ENCODE results near the gene ZNF653. TPM values are rescaled to one million over a fixed set of nuclear protein-coding genes. Genes with fewer than 3 reads are reported as not detected.

The ZNF653 gene, protein sequence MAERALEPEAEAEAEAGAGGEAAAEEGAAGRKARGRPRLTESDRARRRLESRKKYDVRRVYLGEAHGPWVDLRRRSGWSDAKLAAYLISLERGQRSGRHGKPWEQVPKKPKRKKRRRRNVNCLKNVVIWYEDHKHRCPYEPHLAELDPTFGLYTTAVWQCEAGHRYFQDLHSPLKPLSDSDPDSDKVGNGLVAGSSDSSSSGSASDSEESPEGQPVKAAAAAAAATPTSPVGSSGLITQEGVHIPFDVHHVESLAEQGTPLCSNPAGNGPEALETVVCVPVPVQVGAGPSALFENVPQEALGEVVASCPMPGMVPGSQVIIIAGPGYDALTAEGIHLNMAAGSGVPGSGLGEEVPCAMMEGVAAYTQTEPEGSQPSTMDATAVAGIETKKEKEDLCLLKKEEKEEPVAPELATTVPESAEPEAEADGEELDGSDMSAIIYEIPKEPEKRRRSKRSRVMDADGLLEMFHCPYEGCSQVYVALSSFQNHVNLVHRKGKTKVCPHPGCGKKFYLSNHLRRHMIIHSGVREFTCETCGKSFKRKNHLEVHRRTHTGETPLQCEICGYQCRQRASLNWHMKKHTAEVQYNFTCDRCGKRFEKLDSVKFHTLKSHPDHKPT
- total RNA-seq (ENCODE audit: low replicate concordance) = 11.5 and 13.4 TPM in 2 replicates
- long read RNA-seq = 0 reads

- TF ChIP-seq CTCF (conservative IDR thresholded peaks at IDR 0.05) = no peak
- H3K27me3 Mint-ChIP-seq = no peaks in the 10 kb centered on the region
- peak within 1 kb of the TSS; percentile 92 for H3K4me3 Mint-ChIP-seq
- no peaks in the 10 kb centered on the region for H3K9me3 Mint-ChIP-seq
- peaks cover 8% of the 10 kb centered on the region for H3K4me1 Mint-ChIP-seq (ENCODE audit: unreplicated experiment)
- H3K36me3 Mint-ChIP-seq = no peaks in the 10 kb centered on the region
- H3K27ac Mint-ChIP-seq = peak within 1 kb of the TSS; percentile 94
- peak; percentile 98 for DNase-seq (ENCODE audit: extremely low spot score, unreplicated experiment)
Observed at GRCh38 chr19:11505504-11506100, at the start of gene ZNF653. Gene ZNF653, minus strand, starts transcription at chr19:11505839. Its CDS starts 53 bp downstream, at chr19:11505786.

DNA sequence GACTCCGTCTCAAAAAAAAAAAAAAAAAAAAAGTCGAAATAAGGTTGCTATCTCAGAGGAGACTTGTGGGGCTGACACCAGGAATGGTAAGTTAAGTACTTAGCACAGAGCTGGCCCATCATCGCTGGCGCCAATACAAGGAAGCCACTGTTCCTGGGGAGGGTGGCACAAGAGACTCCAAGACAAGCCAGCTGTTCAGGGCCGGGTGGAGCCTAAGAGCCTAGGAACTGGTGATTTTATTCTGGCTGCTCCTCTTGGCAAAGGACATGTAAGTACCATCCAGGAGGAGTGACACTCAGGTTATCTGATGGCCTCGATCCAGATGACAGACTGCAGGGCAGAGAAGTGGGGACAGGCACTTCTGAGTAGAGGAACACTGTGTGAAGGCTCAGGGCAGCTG is 49.6 kb upstream of the ZNF653 start:
- Mint-ChIP-seq H3K9me3 (no peaks in the 10 kb centered on the region), H3K4me3 (peak overlapping the region; percentile 66), H3K4me1 (ENCODE audit: unreplicated experiment) (peaks cover 20% of the 10 kb centered on the region), H3K27ac (no peak overlapping the region), H3K27me3 (no peaks in the 10 kb centered on the region), H3K36me3 (peaks cover 8% of the 10 kb centered on the region)
- no peak for DNase-seq (ENCODE audit: extremely low spot score, unreplicated experiment)
- TF ChIP-seq CTCF (conservative IDR thresholded peaks at IDR 0.05) = no peak

DNA sequence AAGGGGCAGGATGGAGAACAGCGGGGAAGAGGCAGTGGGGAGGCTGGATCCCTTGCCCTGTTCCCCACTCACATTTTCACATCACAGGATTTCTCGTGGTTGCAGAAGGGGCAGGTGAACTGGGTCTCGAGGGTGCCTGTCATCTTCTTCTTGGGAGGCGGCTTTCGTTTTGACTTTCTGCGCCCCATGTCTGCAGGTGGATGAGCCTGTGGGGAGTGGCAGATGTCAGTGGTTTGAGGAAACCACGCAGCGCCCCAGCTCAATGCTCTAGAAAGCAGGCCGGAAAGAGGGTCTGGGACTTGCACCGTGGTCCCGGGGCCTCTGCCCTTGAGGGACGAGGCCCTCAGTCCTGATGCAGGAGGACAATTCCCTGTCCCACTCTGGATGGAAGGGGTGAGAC is 48.5 kb upstream of the ZNF653 start:
- peaks cover 6% of the 10 kb centered on the region for H3K36me3 Mint-ChIP-seq
- peaks cover 15% of the 10 kb centered on the region for H3K4me1 Mint-ChIP-seq (ENCODE audit: unreplicated experiment)
- H3K9me3 Mint-ChIP-seq = no peaks in the 10 kb centered on the region
- no peak overlapping the region for H3K27ac Mint-ChIP-seq
- no peak for TF ChIP-seq CTCF (conservative IDR thresholded peaks at IDR 0.05)
- H3K4me3 Mint-ChIP-seq = no peak overlapping the region
- DNase-seq (ENCODE audit: extremely low spot score, unreplicated experiment) = no peak
- no peaks in the 10 kb centered on the region for H3K27me3 Mint-ChIP-seq

GRCh38 chr19:11552666-11553372 is 47.2 kb upstream of the ZNF653 start:
- TF ChIP-seq CTCF (conservative IDR thresholded peaks at IDR 0.05) = no peak
- H3K36me3 Mint-ChIP-seq = peaks cover 4% of the 10 kb centered on the region
- no peaks in the 10 kb centered on the region for H3K9me3 Mint-ChIP-seq
- peaks cover 8% of the 10 kb centered on the region for H3K4me1 Mint-ChIP-seq (ENCODE audit: unreplicated experiment)
- H3K27ac Mint-ChIP-seq = no peak overlapping the region
- H3K4me3 Mint-ChIP-seq = no peak overlapping the region
- no peak for DNase-seq (ENCODE audit: extremely low spot score, unreplicated experiment)
- H3K27me3 Mint-ChIP-seq = no peaks in the 10 kb centered on the region

DNA sequence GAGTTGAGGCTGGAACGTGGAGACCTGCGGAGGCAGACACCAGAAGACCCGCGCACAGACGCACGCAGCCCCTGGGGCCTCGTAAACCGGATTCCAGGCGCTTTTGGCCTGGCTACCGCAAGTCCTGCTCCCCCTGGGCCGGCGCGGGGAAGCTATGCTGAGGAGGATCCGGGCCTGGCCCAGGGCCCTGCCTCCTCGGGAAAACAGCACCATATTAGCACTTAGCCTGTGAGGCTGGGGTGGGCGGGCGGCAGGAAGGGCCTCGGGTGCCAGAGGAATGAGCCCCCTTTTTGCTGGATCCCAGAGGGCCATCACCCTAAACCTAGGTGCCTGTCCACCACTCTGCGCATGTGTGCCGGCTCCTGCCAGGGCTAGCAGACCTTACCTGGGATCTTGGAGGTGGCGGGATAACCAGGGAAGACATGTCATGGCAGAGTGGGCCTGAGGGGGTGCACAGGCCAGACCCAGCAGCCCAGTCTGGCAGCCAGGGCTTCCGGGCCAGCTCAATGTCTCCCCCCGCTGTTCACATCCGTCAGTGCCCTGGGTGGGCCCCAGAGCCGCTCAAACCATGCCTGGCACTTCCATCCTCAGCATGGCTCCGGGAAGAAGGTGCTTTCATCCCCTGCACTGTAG is 46.1 kb upstream of the ZNF653 start:
- Mint-ChIP-seq H3K4me3 (no peak overlapping the region), H3K36me3 (peaks cover 4% of the 10 kb centered on the region), H3K9me3 (no peaks in the 10 kb centered on the region), H3K4me1 (ENCODE audit: unreplicated experiment) (peaks cover 3% of the 10 kb centered on the region), H3K27ac (no peak overlapping the region), H3K27me3 (no peaks in the 10 kb centered on the region)
- peak; percentile 59 for TF ChIP-seq CTCF (conservative IDR thresholded peaks at IDR 0.05)
- DNase-seq (ENCODE audit: extremely low spot score, unreplicated experiment) = no peak

Measured in type B pancreatic cell (in vitro differentiated cells).